GM12878 (cell line): ENCODE measurements around the gene VPS25. TPM values are rescaled to one million over a fixed set of nuclear protein-coding genes. Genes with fewer than 3 reads are reported as not detected.

Experiments
- ATAC-seq: fragments of 200-7000 bp; cut with Tn5 transposase; 3 replicates; pipeline ENCODE4 v1.9.1; 2020; ENCODE audit warnings: mild to moderate bottlenecking, moderate library complexity
- BruUV-seq: library from RNA; stranded (reverse); fragments of 400-500 nt; replicated peaks from 2 replicates; lab custom pipeline; 2021; lab: Mats Ljungman, UMichigan
- CTCF ChIA-PET: fragments of 300-600 bp; sonication (Branson Sonifier 250); formaldehyde crosslinking; extraction: SDS; loops from one replicate; lab custom pipeline; 2021; ENCODE audit warnings: inconsistent platforms; lab: Yijun Ruan, JAX
- POLR2A ChIA-PET: fragments of 350-600 bp; formaldehyde crosslinking; extraction: SDS; loops from one replicate; lab custom pipeline; 2021; ENCODE audit warnings: inconsistent platforms; lab: Charles Lee
- RAD21 ChIA-PET: fragments of 300-600 bp; sonication (Branson Sonifier 250); formaldehyde crosslinking; loops from one replicate; lab custom pipeline; 2023; ENCODE audit warnings: antibody characterized with exemption; ENCODE audit not compliant: unreplicated experiment; lab: Charles Lee
- SMC1A ChIA-PET: fragments of 300-600 bp; sonication (Branson Sonifier 250); formaldehyde crosslinking; loops from one replicate; lab custom pipeline; 2023; ENCODE audit not compliant: unreplicated experiment, uncharacterized antibody; lab: Charles Lee
- DNase-seq: peaks from one replicate; pipeline ENCODE4 v3.0.0-alpha.2; 2011; ENCODE audit warnings: low read depth, low spot score
- FAIRE-seq: peaks from 3 replicates; lab custom pipeline; 2011; peaks lifted over from hg19 to GRCh38; lab: Jason Lieb, UNC
- H2AFZ ChIP-seq: 2 replicates; pipeline ENCODE4 v1.6.0; 2011; ENCODE audit warnings: low read depth, low read length, control low read depth; ENCODE audit not compliant: control insufficient read depth
- H3K27ac ChIP-seq: 2 replicates; pipeline ENCODE4 v1.5.1; 2011; ENCODE audit warnings: control low read depth; ENCODE audit not compliant: control insufficient read depth, insufficient read depth
- H3K27me3 ChIP-seq, 2 experiments: replicated peaks in 1 of 2; 2 replicates each; pipeline versions ENCODE4 v1.6.0 to v1.6.1; 2011; ENCODE audit warnings: low read length in 1 of 2; ENCODE audit not compliant: control insufficient read depth in 2 of 2, insufficient read depth in 2 of 2
- H3K36me3 ChIP-seq, 2 experiments: 2 replicates each; pipeline ENCODE4 v1.5.1; 2011; ENCODE audit warnings: low read length in 1 of 2; ENCODE audit not compliant: control insufficient read depth in 2 of 2, insufficient read depth in 2 of 2
- H3K4me1 ChIP-seq: 2 replicates; pipeline ENCODE4 v1.6.1; 2011; ENCODE audit warnings: mild to moderate bottlenecking, low read length, moderate library complexity, mixed read lengths; ENCODE audit not compliant: control insufficient read depth, insufficient read depth
- H3K4me2 ChIP-seq: 2 replicates; pipeline ENCODE4 v1.6.0; 2011; ENCODE audit warnings: control low read depth; ENCODE audit not compliant: control insufficient read depth, insufficient read depth
- H3K4me3 ChIP-seq: fragments of 200-600 bp; sonication (generic); 2 replicates; pipeline ENCODE4 v1.5.1; 2016
- H3K79me2 ChIP-seq: 2 replicates; pipeline ENCODE4 v1.6.0; 2011; ENCODE audit warnings: low read length; ENCODE audit not compliant: control insufficient read depth, insufficient read depth
- H3K9ac ChIP-seq: 2 replicates; pipeline ENCODE4 v1.8.0; 2011; ENCODE audit warnings: low read length, control low read depth, mixed read lengths; ENCODE audit not compliant: control insufficient read depth, insufficient read depth
- H3K9me3 ChIP-seq: replicated peaks from 3 replicates; pipeline ENCODE4 v1.5.1; 2011; ENCODE audit warnings: mild to moderate bottlenecking, low read length; ENCODE audit not compliant: control insufficient read depth, insufficient read depth
- H4K20me1 ChIP-seq: 2 replicates; pipeline ENCODE4 v1.6.0; 2011; ENCODE audit not compliant: control insufficient read depth, insufficient read depth
- ATF7 ChIP-seq: fragments of 450-650 bp; IDR thresholded peaks from 2 replicates; pipeline ENCODE4 v1.6.1; 2016; ENCODE audit warnings: low read depth, mild to moderate bottlenecking
- EGR1 ChIP-seq, 2 experiments: IDR thresholded peaks; 1 replicate in 1 of 2; 2 replicates in 1 of 2; pipeline ENCODE4 v1.6.1; 2011 to 2012; ENCODE audit warnings: low read depth in 2 of 2, low read length in 2 of 2, borderline replicate concordance in 1 of 2, mild to moderate bottlenecking in 1 of 2, moderate library complexity in 1 of 2
- ETV6 ChIP-seq, 2 experiments: fragments of 450-650 bp in 1 of 2; IDR thresholded peaks in 1 of 2; conservative IDR thresholded peaks in 1 of 2; 2 replicates each; pipeline ENCODE4 v1.6.1; 2014; ENCODE audit warnings: antibody characterized with exemption in 1 of 2, borderline replicate concordance in 1 of 2, low read depth in 1 of 2, mild to moderate bottlenecking in 1 of 2, moderate library complexity in 1 of 2
- GATAD2B ChIP-seq: fragments of 450-650 bp; conservative IDR thresholded peaks from 2 replicates; pipeline ENCODE4 v1.6.1; 2017; ENCODE audit warnings: low read depth, mild to moderate bottlenecking, moderate library complexity
- MAX ChIP-seq: IDR thresholded peaks from 2 replicates; pipeline ENCODE4 v1.6.1; 2012; ENCODE audit warnings: low read depth, low read length, improper control_type of control experiment
- RBBP5 ChIP-seq: fragments of 200-600 bp; sonication (generic); conservative IDR thresholded peaks from 2 replicates; pipeline ENCODE4 v1.6.1; 2016
- RUNX3 ChIP-seq: IDR thresholded peaks from 2 replicates; pipeline ENCODE4 v1.6.1; 2012; ENCODE audit warnings: low read length, inconsistent platforms
- SUPT20H ChIP-seq: IDR thresholded peaks from 2 replicates; pipeline ENCODE4 v1.6.1; 2011; ENCODE audit warnings: low read depth, mild to moderate bottlenecking, low read length, moderate library complexity, borderline replicate concordance; ENCODE audit not compliant: control insufficient read depth
- TCF7 ChIP-seq: IDR thresholded peaks from 2 replicates; pipeline ENCODE4 v1.6.1; 2014; ENCODE audit warnings: antibody characterized with exemption, borderline replicate concordance
- WRNIP1 ChIP-seq: IDR thresholded peaks from 2 replicates; pipeline ENCODE4 v1.6.1; 2011; ENCODE audit warnings: low read depth, low read length, improper control_type of control experiment, borderline replicate concordance
- ZBTB4 ChIP-seq: fragments of 450-650 bp; formaldehyde crosslinking; IDR thresholded peaks from 2 replicates; pipeline ENCODE4 v1.4.0; 2022; ENCODE audit warnings: mild to moderate bottlenecking, moderate library complexity
- ZNF622 ChIP-seq: fragments of 450-650 bp; IDR thresholded peaks from 2 replicates; pipeline ENCODE4 v1.6.1; 2017; ENCODE audit warnings: mild to moderate bottlenecking, inconsistent platforms
- WGBS: methylation state at CpG from one replicate; pipeline ENCODE4 v1.1.6; 2016; ENCODE audit warnings: low lambda C conversion rate; ENCODE audit not compliant: insufficient replicate concordance, insufficient coverage; ENCODE audit errors: missing lambda C conversion rate; 5-methylcytosine and 5-hydroxymethylcytosine counted together
- in situ Hi-C: fragments of 300-500 bp; cut with MboI; formaldehyde crosslinking; loops from 9 replicates; pipeline ENCODE4 v1.14.3; 2018; ENCODE audit warnings: mixed read lengths
- intact Hi-C: fragments of 100-400 bp; cut with micrococcal nuclease; formaldehyde crosslinking; loops from one replicate; pipeline ENCODE4 v1.14.2; 2022; ENCODE audit not compliant: unreplicated experiment
- polyA plus RNA-seq, 11 experiments: library from polyadenylated mRNA; depleted of rRNA in 4 of 11; unstranded in 6 of 11; stranded (reverse) in 5 of 11; fragments of >200 nt; fragmentation: Nextera tagmentation in 4 of 11; fragmentation: Illumina TruSeq in 1 of 11; extraction: Ambion mirVana in 4 of 11; extraction: Trizol in 1 of 11; gene quantifications; 1 replicate in 1 of 11; 2 replicates in 10 of 11; pipeline versions ENCODE4 v1.2.1 to v1.2.3, GENCODE V29; 2011 to 2016; ENCODE audit warnings: inconsistent platforms in 2 of 11, missing spikeins in 2 of 11, low read depth in 1 of 11
- total RNA-seq, 4 experiments: library from RNA; depleted of rRNA in 3 of 4; stranded (reverse); fragments of >200 nt in 3 of 4; fragmentation: Illumina TruSeq in 1 of 4; extraction: Trizol in 1 of 4; gene quantifications; 2 replicates each; pipeline versions ENCODE4 v1.2.1 to v1.2.3, GENCODE V29; 2013 to 2021

Gene VPS25
- total and polyA plus RNA-seq, 10 of the 15 experiments (the other 5 are each of a cell fraction or from before 2014, with no cell fraction given) = 92.7 to 185 (median 136) TPM

GRCh38 chr17:42791948-42792347 lies 18.7 kb downstream of the VPS25 start:
- Histone ChIP-seq H4K20me1 (no peaks in the 10 kb centered on the region), H3K9me3 (no peaks in the 10 kb centered on the region), H3K4me3 (no peak overlapping the region), H3K9ac (no peak overlapping the region), H3K27ac (no peak overlapping the region)
- ChIA-PET SMC1A (interaction anchor here (1.0 kb wide), 1 partner anchor 123 kb away, joined by 3 read pairs; no protein-coding TSS in a partner anchor), RAD21 (no interaction called here)
- intact Hi-C loops = no loop called here
- no peak for FAIRE-seq
- TF ChIP-seq RUNX3 (no peak), TCF7 (no peak), SUPT20H (no peak), MAX (no peak), ETV6 (conservative IDR thresholded peaks at IDR 0.05 in 1 of 2, IDR thresholded peaks at IDR 0.05 in 1 of 2; ENCODE audit: borderline replicate concordance in 1 of 2, low read depth in 1 of 2) (no peak), WRNIP1 (no peak), GATAD2B (no peak), ZBTB4 (CRISPR knock-in tag) (no peak), EGR1 (IDR thresholded peaks at IDR 0.05; ENCODE audit: borderline replicate concordance in 1 of 2, low read depth in 2 of 2, low read length in 2 of 2) (no peak), ATF7 (no peak), RBBP5 (no peak), ZNF622 (no peak)
- TF ChIP-seq, all 136 proteins: peak for 0
- no TSS peak for BruUV-seq
- Histone ChIP-seq H2AFZ (no peak overlapping the region), H3K36me3 (no peaks in the 10 kb centered on the region), H3K4me1 (no peaks in the 10 kb centered on the region; the same call in 1 of the 2 replicates), H3K27me3 (no peaks in the 10 kb centered on the region), H3K4me2 (no peak overlapping the region), H3K79me2 (no peaks in the 10 kb centered on the region)
- 47% methylated on average over 2 of the region's 2 CpGs for WGBS
- no peak for ATAC-seq
- ChIA-PET CTCF (interaction anchor here (0.6 to 0.7 kb wide), 2 partner anchors 41 to 724 kb away, joined by 3 read pairs; partner anchors contain the start of gene PSME3), POLR2A (no interaction called here)
- DNase-seq = no peak
- in situ Hi-C loops = no loop called here
